Measurements from ENCODE around the gene DEGS1. TPM values are rescaled to one million over a fixed set of nuclear protein-coding genes. Genes with fewer than 3 reads are reported as not detected.

The DEGS1 gene
- total and polyA plus RNA-seq, 8 donors: 9.0 to 22.7 (median 11.0) TPM

DNA sequence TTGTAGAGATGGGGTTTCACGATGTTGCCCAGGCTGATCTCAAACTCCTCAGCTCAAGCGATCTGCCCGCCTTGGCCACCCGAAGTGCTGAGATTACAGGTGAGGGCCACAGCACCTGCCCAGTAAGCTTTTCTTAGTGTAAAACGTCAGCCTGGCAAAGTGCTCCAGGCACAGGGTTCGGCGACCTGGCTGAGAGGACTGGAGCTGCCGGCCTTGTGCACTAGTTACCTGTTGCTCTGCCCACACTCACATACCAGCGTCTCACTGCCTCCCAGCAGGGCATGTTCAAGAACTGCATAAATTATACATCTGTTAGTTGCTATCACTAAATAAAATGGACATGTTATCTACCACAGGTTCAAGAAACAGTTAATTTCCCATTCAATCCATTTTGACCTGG lies 55.2 kb downstream of the DEGS1 start:
- FAIRE-seq (no peak), ATAC-seq (no peak), DNase-seq (no peak)
- Histone ChIP-seq H3K4me3 (no peak overlapping the region), H3K4me1 (no peaks in the 10 kb centered on the region), H3K36me3 (peaks cover 0 to 15% (median 0%) of the 10 kb centered on the region in 3 donors), H3K27me3 (no peaks in the 10 kb centered on the region), H3K9me3 (no peaks in the 10 kb centered on the region), H3K27ac (no peak overlapping the region)
- TF ChIP-seq, protein P1, sequence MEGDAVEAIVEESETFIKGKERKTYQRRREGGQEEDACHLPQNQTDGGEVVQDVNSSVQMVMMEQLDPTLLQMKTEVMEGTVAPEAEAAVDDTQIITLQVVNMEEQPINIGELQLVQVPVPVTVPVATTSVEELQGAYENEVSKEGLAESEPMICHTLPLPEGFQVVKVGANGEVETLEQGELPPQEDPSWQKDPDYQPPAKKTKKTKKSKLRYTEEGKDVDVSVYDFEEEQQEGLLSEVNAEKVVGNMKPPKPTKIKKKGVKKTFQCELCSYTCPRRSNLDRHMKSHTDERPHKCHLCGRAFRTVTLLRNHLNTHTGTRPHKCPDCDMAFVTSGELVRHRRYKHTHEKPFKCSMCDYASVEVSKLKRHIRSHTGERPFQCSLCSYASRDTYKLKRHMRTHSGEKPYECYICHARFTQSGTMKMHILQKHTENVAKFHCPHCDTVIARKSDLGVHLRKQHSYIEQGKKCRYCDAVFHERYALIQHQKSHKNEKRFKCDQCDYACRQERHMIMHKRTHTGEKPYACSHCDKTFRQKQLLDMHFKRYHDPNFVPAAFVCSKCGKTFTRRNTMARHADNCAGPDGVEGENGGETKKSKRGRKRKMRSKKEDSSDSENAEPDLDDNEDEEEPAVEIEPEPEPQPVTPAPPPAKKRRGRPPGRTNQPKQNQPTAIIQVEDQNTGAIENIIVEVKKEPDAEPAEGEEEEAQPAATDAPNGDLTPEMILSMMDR (IDR thresholded peaks at IDR 0.05): no peak
- intact Hi-C loops (cut with DNase I): no loop called here
- 85 to 86% methylated on average over 9 of the region's 9 CpGs for WGBS, 2 donors

DNA sequence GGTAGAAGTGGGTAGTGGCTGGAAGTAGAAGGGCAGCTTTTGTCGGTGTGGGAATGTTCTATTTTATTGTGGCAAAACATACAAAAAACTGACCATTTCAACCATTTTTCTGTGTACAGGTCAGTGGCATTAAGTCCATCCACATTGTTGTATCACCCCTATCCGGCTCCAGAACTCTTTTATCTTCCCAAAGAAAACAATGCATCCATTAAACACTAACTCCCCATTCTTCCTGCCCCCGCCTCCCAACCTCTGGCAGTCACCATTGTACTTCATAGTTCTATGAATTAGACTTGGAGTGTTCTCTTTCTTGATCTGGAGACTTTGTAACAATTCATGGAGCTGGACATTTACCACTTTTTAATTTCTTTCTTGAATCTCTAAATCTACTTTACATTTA lies 55.7 kb downstream of the DEGS1 start:
- DNase-seq: no peak
- Histone ChIP-seq H3K27ac (no peak overlapping the region), H3K27me3 (no peaks in the 10 kb centered on the region), H3K4me3 (no peak overlapping the region), H3K4me1 (no peaks in the 10 kb centered on the region), H3K36me3 (peaks cover 0 to 13% (median 0%) of the 10 kb centered on the region in 3 donors), H3K9me3 (no peaks in the 10 kb centered on the region)
- intact Hi-C loops (cut with DNase I): no loop called here
- no peak for FAIRE-seq
- TF ChIP-seq, protein P1 (IDR thresholded peaks at IDR 0.05): no peak
- no peak for ATAC-seq
- 75 to 82% methylated on average over 3 of the region's 3 CpGs for WGBS, 2 donors

Other genes starting within 250 kb of the DEGS1 start
- gene FBXO28, start 69.1 kb upstream of the DEGS1 start, total RNA-seq: 10 to 100 TPM in 4 of 6 donors, 1 to 10 TPM in 2; 9.2 to 14.9 (median 13.0) TPM
- gene FBXO28, start 69.1 kb upstream of the DEGS1 start, polyA plus RNA-seq: 1 to 10 TPM; 4.9 to 6.5 TPM
- gene NVL, start 146.9 kb downstream of the DEGS1 start, total RNA-seq: 10 to 100 TPM in 4 of 6 donors, 1 to 10 TPM in 2; 9.6 to 13.6 (median 12.3) TPM
- 10 to 100 TPM; 33.3 to 35.9 TPM for gene NVL, start 146.9 kb downstream of the DEGS1 start, polyA plus RNA-seq
- 10 to 100 TPM in 5 of 6 donors, 1 to 10 TPM in 1; 8.0 to 17.9 (median 13.3) TPM for gene CNIH4, start 173.6 kb downstream of the DEGS1 start, total RNA-seq
- gene CNIH4, start 173.6 kb downstream of the DEGS1 start, polyA plus RNA-seq: 10 to 100 TPM; 14.3 to 17.6 TPM